C4-2B (cell line): Measurements from ENCODE around the gene PHKB.

Experiments used
- ZFX ChIP-seq: fragments of 450-650 bp; IDR thresholded peaks from 2 replicates; pipeline ENCODE4 v1.6.1; 2017
- TF ChIP-seq, protein P1 (sequence below): fragments of 450-650 bp; conservative IDR thresholded peaks from 2 replicates; pipeline ENCODE4 v1.5.1; 2017; ENCODE audit warnings: mild to moderate bottlenecking

DNA sequence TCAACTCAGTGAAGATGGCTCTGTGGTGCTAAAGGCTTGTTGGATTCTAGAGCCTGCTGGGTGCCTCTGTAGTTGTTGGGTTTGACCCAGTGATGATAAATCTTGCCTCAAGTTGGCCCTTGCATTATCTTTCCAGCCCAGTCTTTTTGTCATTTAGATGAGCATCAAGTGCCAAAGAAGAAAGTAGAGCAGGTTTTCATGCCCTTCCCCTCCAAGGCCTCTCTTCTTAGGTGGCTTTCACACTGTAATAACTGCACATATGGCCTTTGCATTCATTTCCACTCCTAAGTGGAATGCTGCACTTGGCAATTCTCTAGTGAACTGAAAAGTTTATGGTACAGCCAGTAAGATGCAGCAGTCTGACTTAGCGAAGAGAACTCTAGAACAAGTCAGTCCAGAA lies 165.1 kb downstream of the PHKB start:
- TF ChIP-seq, protein P1, sequence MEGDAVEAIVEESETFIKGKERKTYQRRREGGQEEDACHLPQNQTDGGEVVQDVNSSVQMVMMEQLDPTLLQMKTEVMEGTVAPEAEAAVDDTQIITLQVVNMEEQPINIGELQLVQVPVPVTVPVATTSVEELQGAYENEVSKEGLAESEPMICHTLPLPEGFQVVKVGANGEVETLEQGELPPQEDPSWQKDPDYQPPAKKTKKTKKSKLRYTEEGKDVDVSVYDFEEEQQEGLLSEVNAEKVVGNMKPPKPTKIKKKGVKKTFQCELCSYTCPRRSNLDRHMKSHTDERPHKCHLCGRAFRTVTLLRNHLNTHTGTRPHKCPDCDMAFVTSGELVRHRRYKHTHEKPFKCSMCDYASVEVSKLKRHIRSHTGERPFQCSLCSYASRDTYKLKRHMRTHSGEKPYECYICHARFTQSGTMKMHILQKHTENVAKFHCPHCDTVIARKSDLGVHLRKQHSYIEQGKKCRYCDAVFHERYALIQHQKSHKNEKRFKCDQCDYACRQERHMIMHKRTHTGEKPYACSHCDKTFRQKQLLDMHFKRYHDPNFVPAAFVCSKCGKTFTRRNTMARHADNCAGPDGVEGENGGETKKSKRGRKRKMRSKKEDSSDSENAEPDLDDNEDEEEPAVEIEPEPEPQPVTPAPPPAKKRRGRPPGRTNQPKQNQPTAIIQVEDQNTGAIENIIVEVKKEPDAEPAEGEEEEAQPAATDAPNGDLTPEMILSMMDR: no peak
- no peak for TF ChIP-seq ZFX
